ENCODE data around the gene PKD2L1.

The PKD2L1 gene

DNA sequence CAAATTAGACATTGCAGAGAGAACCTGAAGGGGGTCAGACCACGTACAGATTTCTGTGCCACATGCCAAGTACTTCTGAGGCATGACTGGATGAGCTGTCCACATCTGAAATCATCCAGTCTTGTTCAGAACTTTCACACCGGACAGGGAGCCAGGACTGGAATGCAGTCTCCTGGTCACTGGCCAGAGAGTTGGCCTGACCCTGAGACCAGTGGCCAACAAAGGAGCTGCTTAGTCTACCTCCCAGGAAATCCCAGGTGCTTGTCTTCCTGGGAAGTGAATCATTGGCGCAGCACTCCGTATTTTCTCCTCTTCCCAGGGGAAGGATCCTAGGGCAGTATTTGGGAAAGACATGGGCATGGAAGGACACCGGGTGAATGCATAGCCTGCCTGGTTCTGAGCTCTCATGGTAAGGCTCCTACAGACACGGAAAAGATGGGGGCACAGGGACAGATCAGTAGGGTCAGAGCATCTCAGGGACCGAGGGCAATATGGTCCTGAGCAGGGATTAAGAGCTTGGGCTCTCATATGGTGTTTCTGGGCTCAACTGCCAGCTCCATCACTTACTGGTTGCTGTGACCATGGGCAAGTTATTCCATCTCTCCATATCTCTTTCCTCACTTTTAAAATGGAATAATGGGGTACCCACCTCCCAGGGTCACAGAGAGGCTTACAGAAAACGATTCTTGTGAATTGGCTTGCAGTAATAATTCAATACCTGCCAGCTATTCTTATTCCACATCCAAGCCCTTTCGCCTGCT is 15.7 kb upstream of the PKD2L1 start:
- TF ChIP-seq TAF1 (IDR thresholded peaks at IDR 0.05; ENCODE audit: low read depth) = no peak
- TF ChIP-seq, protein P1, sequence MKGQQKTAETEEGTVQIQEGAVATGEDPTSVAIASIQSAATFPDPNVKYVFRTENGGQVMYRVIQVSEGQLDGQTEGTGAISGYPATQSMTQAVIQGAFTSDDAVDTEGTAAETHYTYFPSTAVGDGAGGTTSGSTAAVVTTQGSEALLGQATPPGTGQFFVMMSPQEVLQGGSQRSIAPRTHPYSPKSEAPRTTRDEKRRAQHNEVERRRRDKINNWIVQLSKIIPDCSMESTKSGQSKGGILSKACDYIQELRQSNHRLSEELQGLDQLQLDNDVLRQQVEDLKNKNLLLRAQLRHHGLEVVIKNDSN (IDR thresholded peaks at IDR 0.05) = no peak
- peak; percentile 59 for TF ChIP-seq REST (IDR thresholded peaks at IDR 0.05; ENCODE audit: low read depth)
- 0 out of 2 replicates have a peak, but pooled peaks have one; percentile 14 for TF ChIP-seq MAX (IDR thresholded peaks at IDR 0.05)
- TF ChIP-seq CREB1 (IDR thresholded peaks at IDR 0.05; ENCODE audit: low read depth) = no peak
- TF ChIP-seq EGR1 (IDR thresholded peaks at IDR 0.05) = no peak
- TF ChIP-seq TEAD4 (IDR thresholded peaks at IDR 0.05) = peak; percentile 53; the same call in 1 of the 2 replicates

DNA sequence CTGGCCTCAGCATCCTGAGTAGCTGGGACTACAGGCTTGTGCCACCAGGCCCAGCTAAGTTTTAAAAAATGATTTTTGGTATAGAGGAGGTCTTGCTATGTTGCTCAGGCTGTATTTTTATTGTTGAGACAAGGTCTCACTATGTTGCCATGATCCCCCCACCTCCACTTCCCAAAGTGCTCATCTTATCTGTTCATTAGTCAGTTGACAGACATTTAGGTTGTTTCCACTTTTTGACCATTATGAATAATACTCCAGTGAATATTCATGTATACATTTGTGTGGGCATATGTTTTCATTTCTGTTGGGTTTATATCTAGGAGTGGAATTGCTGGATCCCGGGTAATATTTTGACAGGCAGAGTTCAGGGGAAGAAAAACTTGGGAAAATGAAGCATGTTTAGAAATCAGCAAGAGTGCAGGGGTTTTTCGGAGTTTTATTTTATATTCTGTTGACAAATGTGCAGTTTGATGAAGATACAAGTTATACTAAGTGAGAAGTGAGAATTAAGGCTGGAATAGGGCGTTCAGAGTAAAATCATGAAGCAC is 14.3 kb upstream of the PKD2L1 start:
- TF ChIP-seq EP300 (IDR thresholded peaks at IDR 0.05; ENCODE audit: borderline replicate concordance) (no peak), RAD21 (IDR thresholded peaks at IDR 0.05; ENCODE audit: low read depth) (no peak), YY1 (IDR thresholded peaks at IDR 0.05; ENCODE audit: low read depth) (no peak), ZBTB7A (IDR thresholded peaks at IDR 0.05; ENCODE audit: low read depth) (no peak), REST (IDR thresholded peaks at IDR 0.05; ENCODE audit: low read depth) (no peak), EGR1 (IDR thresholded peaks at IDR 0.05) (no peak), CREB1 (IDR thresholded peaks at IDR 0.05; ENCODE audit: low read depth) (no peak), CEBPB (IDR thresholded peaks at IDR 0.05) (no peak), TCF12 (IDR thresholded peaks at IDR 0.05; ENCODE audit: low read depth) (no peak), TEAD4 (IDR thresholded peaks at IDR 0.05) (no peak), NFIC (IDR thresholded peaks at IDR 0.05) (no peak), TAF1 (IDR thresholded peaks at IDR 0.05; ENCODE audit: low read depth) (no peak), FOXM1 (IDR thresholded peaks at IDR 0.05; ENCODE audit: borderline replicate concordance, low read depth) (no peak), MAX (IDR thresholded peaks at IDR 0.05) (no peak)
- TF ChIP-seq, protein P1 (IDR thresholded peaks at IDR 0.05) = no peak

- TF ChIP-seq CREB1 (IDR thresholded peaks at IDR 0.05; ENCODE audit: low read depth) (no peak), TEAD4 (IDR thresholded peaks at IDR 0.05) (no peak), RAD21 (IDR thresholded peaks at IDR 0.05; ENCODE audit: low read depth) (no peak), EP300 (IDR thresholded peaks at IDR 0.05; ENCODE audit: borderline replicate concordance) (no peak)
- TF ChIP-seq, protein P1 (IDR thresholded peaks at IDR 0.05) = no peak
Measured at GRCh38 chr10:100342627-100342972, 12.6 kb upstream of the PKD2L1 start.

GRCh38 chr10:100341953-100342626 is 12.1 kb upstream of the PKD2L1 start:
- TF ChIP-seq RAD21 (IDR thresholded peaks at IDR 0.05; ENCODE audit: low read depth) (peak; percentile 91), TAF1 (IDR thresholded peaks at IDR 0.05; ENCODE audit: low read depth) (no peak)

- TF ChIP-seq TAF1 (IDR thresholded peaks at IDR 0.05; ENCODE audit: low read depth) = no peak
- no peak for TF ChIP-seq YY1 (IDR thresholded peaks at IDR 0.05; ENCODE audit: low read depth)
- no peak for TF ChIP-seq ZBTB7A (IDR thresholded peaks at IDR 0.05; ENCODE audit: low read depth)
- no peak for TF ChIP-seq EGR1 (IDR thresholded peaks at IDR 0.05)
- TF ChIP-seq NFIC (IDR thresholded peaks at IDR 0.05) = no peak
- no peak for TF ChIP-seq RAD21 (IDR thresholded peaks at IDR 0.05; ENCODE audit: low read depth)
Measured at GRCh38 chr10:100340948-100341847, 11.2 kb upstream of the PKD2L1 start.

Measured in Ishikawa (cell line).